Mesendoderm (in vitro differentiated cells): Measurements from ENCODE around the gene PSMA7.

ENCODE experiments used
- DNase-seq: peaks from one replicate; pipeline ENCODE4 v3.0.0; 2013
- H2AK5ac ChIP-seq: 2 replicates; pipeline ENCODE4 v1.6.1; 2013; ENCODE audit warnings: low read length, inconsistent platforms
- H2BK120ac ChIP-seq: 2 replicates; pipeline ENCODE4 v1.6.1; 2013; ENCODE audit warnings: low read depth, mild to moderate bottlenecking, low read length, moderate library complexity, mixed read lengths
- H2BK15ac ChIP-seq: replicated peaks from 2 replicates; pipeline ENCODE4 v1.6.1; 2013; ENCODE audit warnings: low read depth, mild to moderate bottlenecking, moderate library complexity
- H2BK5ac ChIP-seq: 2 replicates; pipeline ENCODE4 v1.6.1; 2013; ENCODE audit warnings: low read length, inconsistent platforms
- H3K18ac ChIP-seq: 2 replicates; pipeline ENCODE4 v1.6.1; 2013; ENCODE audit warnings: mild to moderate bottlenecking, low read length, mixed read lengths
- H3K23ac ChIP-seq: one replicate; pipeline ENCODE4 v1.6.1; 2013; ENCODE audit warnings: low read length
- H3K27ac ChIP-seq: 2 replicates; pipeline ENCODE4 v1.5.1; 2013; ENCODE audit warnings: low read depth, mild to moderate bottlenecking, inconsistent platforms, low read length, moderate library complexity
- H3K27me3 ChIP-seq: 2 replicates; pipeline ENCODE4 v1.6.1; 2013; ENCODE audit warnings: low read length, control low read depth, mild to moderate bottlenecking, inconsistent platforms; ENCODE audit not compliant: insufficient read depth, poor library complexity
- H3K36me3 ChIP-seq: 2 replicates; pipeline ENCODE4 v1.6.1; 2013; ENCODE audit warnings: low read length, inconsistent platforms; ENCODE audit not compliant: control insufficient read depth, insufficient read depth
- H3K4ac ChIP-seq: one replicate; pipeline ENCODE4 v1.6.1; 2013; ENCODE audit warnings: low read depth, mild to moderate bottlenecking, low read length, moderate library complexity
- H3K4me1 ChIP-seq: 2 replicates; pipeline ENCODE4 v1.6.1; 2013; ENCODE audit warnings: low read depth, low read length, inconsistent platforms; ENCODE audit not compliant: control insufficient read depth
- H3K4me2 ChIP-seq: 2 replicates; pipeline ENCODE4 v1.6.1; 2013; ENCODE audit warnings: low read length
- H3K4me3 ChIP-seq: 2 replicates; pipeline ENCODE4 v1.5.1; 2013; ENCODE audit warnings: mild to moderate bottlenecking, low read length
- H3K56ac ChIP-seq: one replicate; pipeline ENCODE4 v1.6.1; 2013; ENCODE audit warnings: low read length
- H3K79me1 ChIP-seq: 2 replicates; pipeline ENCODE4 v1.6.1; 2013; ENCODE audit warnings: low read length, inconsistent platforms
- H3K79me2 ChIP-seq: 2 replicates; pipeline ENCODE4 v1.6.1; 2013; ENCODE audit warnings: mild to moderate bottlenecking, low read length; ENCODE audit not compliant: control insufficient read depth, insufficient read depth
- H3K9ac ChIP-seq: 2 replicates; pipeline ENCODE4 v1.6.1; 2013; ENCODE audit warnings: low read length, inconsistent platforms
- H4K5ac ChIP-seq: one replicate; pipeline ENCODE4 v1.6.1; 2013; ENCODE audit warnings: low read length
- H4K8ac ChIP-seq: one replicate; pipeline ENCODE4 v1.6.1; 2013; ENCODE audit warnings: low read depth, mild to moderate bottlenecking, control low read depth, low read length, moderate library complexity
- WGBS: extraction: QIAGEN DNeasy Blood & Tissue Kit; methylation state at CpG from one replicate; pipeline ENCODE4 v1.1.7; 2013; ENCODE audit warnings: low lambda C conversion rate, missing lambda C conversion rate; ENCODE audit not compliant: insufficient coverage; ENCODE audit errors: extremely low coverage; 5-methylcytosine and 5-hydroxymethylcytosine counted together

Gene PSMA7

GRCh38 chr20:62101078-62101477, 42.1 kb downstream of the PSMA7 start:
- no peak overlapping the region for H3K4ac ChIP-seq
- no CpG with 5 or more reads among the region's 4 CpGs for WGBS

GRCh38 chr20:62097881-62098407, 45.2 kb downstream of the PSMA7 start:
- Histone ChIP-seq H3K4ac (no peak overlapping the region), H3K79me1 (no peaks in the 10 kb centered on the region), H2AK5ac (no peak overlapping the region), H3K4me3 (no peak overlapping the region), H2BK5ac (no peak overlapping the region), H3K36me3 (no peaks in the 10 kb centered on the region), H3K9ac (no peak overlapping the region), H2BK120ac (no peak overlapping the region), H2BK15ac (no peak overlapping the region), H3K4me1 (no peaks in the 10 kb centered on the region), H4K5ac (no peak overlapping the region), H4K8ac (no peak overlapping the region), H3K56ac (no peak overlapping the region), H3K18ac (no peak overlapping the region), H3K4me2 (no peak overlapping the region), H3K27me3 (no peaks in the 10 kb centered on the region), H3K27ac (no peak overlapping the region), H3K79me2 (no peaks in the 10 kb centered on the region), H3K23ac (no peak overlapping the region)
- WGBS = no CpG with 5 or more reads among the region's 16 CpGs
- no peak for DNase-seq

More at GRCh38 chr20:62101078-62101477, 42.1 kb downstream of the PSMA7 start:
- Histone ChIP-seq H4K5ac (no peak overlapping the region), H3K4me3 (no peak overlapping the region), H3K79me2 (no peaks in the 10 kb centered on the region), H3K9ac (no peak overlapping the region), H3K23ac (no peak overlapping the region), H3K27me3 (no peaks in the 10 kb centered on the region), H3K18ac (no peak overlapping the region), H2BK120ac (no peak overlapping the region), H2BK5ac (no peak overlapping the region), H3K4me2 (no peak overlapping the region), H3K36me3 (no peaks in the 10 kb centered on the region), H4K8ac (no peak overlapping the region), H3K27ac (no peak overlapping the region), H3K4me1 (no peaks in the 10 kb centered on the region), H2AK5ac (no peak overlapping the region), H3K79me1 (no peaks in the 10 kb centered on the region), H2BK15ac (no peak overlapping the region), H3K56ac (no peak overlapping the region)
- no peak for DNase-seq

- H3K23ac ChIP-seq = no peak overlapping the region
- no peaks in the 10 kb centered on the region for H3K27me3 ChIP-seq
- H4K8ac ChIP-seq = no peak overlapping the region
- DNase-seq = no peak
- H2BK120ac ChIP-seq = no peak overlapping the region
- H3K18ac ChIP-seq = no peak overlapping the region
- no peaks in the 10 kb centered on the region for H3K79me2 ChIP-seq
- no peak overlapping the region for H3K56ac ChIP-seq
- no peaks in the 10 kb centered on the region for H3K36me3 ChIP-seq
- H3K4me3 ChIP-seq = no peak overlapping the region
- no peak overlapping the region for H4K5ac ChIP-seq
- no peaks in the 10 kb centered on the region for H3K79me1 ChIP-seq
- no peak overlapping the region for H3K4ac ChIP-seq
- H3K4me2 ChIP-seq = no peak overlapping the region
- no peaks in the 10 kb centered on the region for H3K4me1 ChIP-seq
- no peak overlapping the region for H2AK5ac ChIP-seq
- no peak overlapping the region for H3K9ac ChIP-seq
- H2BK5ac ChIP-seq = no peak overlapping the region
- H3K27ac ChIP-seq = no peak overlapping the region
- no CpG with 5 or more reads among the region's 30 CpGs for WGBS
- H2BK15ac ChIP-seq = no peak overlapping the region
Measured at GRCh38 chr20:62096421-62097380, 46.5 kb downstream of the PSMA7 start.

GRCh38 chr20:62089393-62089792, 53.8 kb downstream of the PSMA7 start:
- DNase-seq = no peak

GRCh38 chr20:62088258-62089127, 54.7 kb downstream of the PSMA7 start:
- no peaks in the 10 kb centered on the region for H3K27me3 ChIP-seq
- H3K27ac ChIP-seq = no peak overlapping the region
- H3K4me2 ChIP-seq = no peak overlapping the region
- H3K9ac ChIP-seq = no peak overlapping the region
- no peaks in the 10 kb centered on the region for H3K36me3 ChIP-seq
- no peak overlapping the region for H2BK120ac ChIP-seq
- H2AK5ac ChIP-seq = no peak overlapping the region
- H3K4ac ChIP-seq = no peak overlapping the region
- no peaks in the 10 kb centered on the region for H3K79me1 ChIP-seq
- no peak overlapping the region for H3K18ac ChIP-seq
- H3K23ac ChIP-seq = peak overlapping the region; percentile 57
- no peaks in the 10 kb centered on the region for H3K4me1 ChIP-seq
- no peak overlapping the region for H3K4me3 ChIP-seq
- WGBS = no CpG with 5 or more reads among the region's 15 CpGs
- H3K79me2 ChIP-seq = no peaks in the 10 kb centered on the region
- no peak overlapping the region for H4K8ac ChIP-seq
- peak; percentile 92 for DNase-seq
- no peak overlapping the region for H3K56ac ChIP-seq
- H4K5ac ChIP-seq = no peak overlapping the region
- H2BK5ac ChIP-seq = no peak overlapping the region
- H2BK15ac ChIP-seq = no peak overlapping the region

More at GRCh38 chr20:62089393-62089792, 53.8 kb downstream of the PSMA7 start:
- Histone ChIP-seq H3K4me2 (no peak overlapping the region), H3K4me1 (no peaks in the 10 kb centered on the region), H3K23ac (no peak overlapping the region), H4K5ac (no peak overlapping the region), H3K9ac (no peak overlapping the region), H3K79me1 (no peaks in the 10 kb centered on the region), H2BK120ac (no peak overlapping the region), H2BK5ac (no peak overlapping the region), H4K8ac (no peak overlapping the region), H3K4me3 (no peak overlapping the region), H3K27me3 (no peaks in the 10 kb centered on the region), H2BK15ac (no peak overlapping the region), H3K56ac (no peak overlapping the region), H3K79me2 (no peaks in the 10 kb centered on the region), H3K18ac (no peak overlapping the region), H3K36me3 (no peaks in the 10 kb centered on the region), H3K4ac (no peak overlapping the region), H2AK5ac (no peak overlapping the region), H3K27ac (no peak overlapping the region)
- WGBS = no CpG with 5 or more reads among the region's 3 CpGs
